ENCODE data around the gene DDX39B. TPM values are rescaled to one million over a fixed set of nuclear protein-coding genes. Genes with fewer than 3 reads are reported as not detected.

Gene DDX39B
- total RNA-seq, 1 donor from 2014 or later = 331 TPM

DNA sequence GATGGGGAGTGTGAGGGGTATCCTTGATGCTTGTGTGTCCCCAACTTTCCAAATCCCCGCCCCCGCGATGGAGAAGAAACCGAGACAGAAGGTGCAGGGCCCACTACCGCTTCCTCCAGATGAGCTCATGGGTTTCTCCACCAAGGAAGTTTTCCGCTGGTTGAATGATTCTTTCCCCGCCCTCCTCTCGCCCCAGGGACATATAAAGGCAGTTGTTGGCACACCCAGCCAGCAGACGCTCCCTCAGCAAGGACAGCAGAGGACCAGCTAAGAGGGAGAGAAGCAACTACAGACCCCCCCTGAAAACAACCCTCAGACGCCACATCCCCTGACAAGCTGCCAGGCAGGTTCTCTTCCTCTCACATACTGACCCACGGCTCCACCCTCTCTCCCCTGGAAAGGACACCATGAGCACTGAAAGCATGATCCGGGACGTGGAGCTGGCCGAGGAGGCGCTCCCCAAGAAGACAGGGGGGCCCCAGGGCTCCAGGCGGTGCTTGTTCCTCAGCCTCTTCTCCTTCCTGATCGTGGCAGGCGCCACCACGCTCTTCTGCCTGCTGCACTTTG, 33.6 kb upstream of the DDX39B start, which contains the start of gene TNF:
Gene TNF (plus strand): TSS at position 231 of the 567 bp plus-strand sequence. CDS start 177 bp downstream, at position 408.
- no peak within 1 kb of the TSS for H3K27ac Mint-ChIP-seq (ENCODE audit: unreplicated experiment)
- DNase-seq (ENCODE audit: extremely low spot score, unreplicated experiment) = no peak
- no peak within 1 kb of the TSS for H3K4me3 Mint-ChIP-seq (ENCODE audit: unreplicated experiment)
- H3K9me3 Mint-ChIP-seq (ENCODE audit: unreplicated experiment) = no peaks in the 10 kb centered on the region
- H3K27me3 Mint-ChIP-seq (ENCODE audit: unreplicated experiment) = no peaks in the 10 kb centered on the region
- peaks cover 4% of the 10 kb centered on the region for H3K4me1 Mint-ChIP-seq (ENCODE audit: unreplicated experiment)
- H3K36me3 Mint-ChIP-seq (ENCODE audit: unreplicated experiment) = no peaks in the 10 kb centered on the region
- no peak for TF ChIP-seq CTCF (IDR thresholded peaks at IDR 0.05)

DNA sequence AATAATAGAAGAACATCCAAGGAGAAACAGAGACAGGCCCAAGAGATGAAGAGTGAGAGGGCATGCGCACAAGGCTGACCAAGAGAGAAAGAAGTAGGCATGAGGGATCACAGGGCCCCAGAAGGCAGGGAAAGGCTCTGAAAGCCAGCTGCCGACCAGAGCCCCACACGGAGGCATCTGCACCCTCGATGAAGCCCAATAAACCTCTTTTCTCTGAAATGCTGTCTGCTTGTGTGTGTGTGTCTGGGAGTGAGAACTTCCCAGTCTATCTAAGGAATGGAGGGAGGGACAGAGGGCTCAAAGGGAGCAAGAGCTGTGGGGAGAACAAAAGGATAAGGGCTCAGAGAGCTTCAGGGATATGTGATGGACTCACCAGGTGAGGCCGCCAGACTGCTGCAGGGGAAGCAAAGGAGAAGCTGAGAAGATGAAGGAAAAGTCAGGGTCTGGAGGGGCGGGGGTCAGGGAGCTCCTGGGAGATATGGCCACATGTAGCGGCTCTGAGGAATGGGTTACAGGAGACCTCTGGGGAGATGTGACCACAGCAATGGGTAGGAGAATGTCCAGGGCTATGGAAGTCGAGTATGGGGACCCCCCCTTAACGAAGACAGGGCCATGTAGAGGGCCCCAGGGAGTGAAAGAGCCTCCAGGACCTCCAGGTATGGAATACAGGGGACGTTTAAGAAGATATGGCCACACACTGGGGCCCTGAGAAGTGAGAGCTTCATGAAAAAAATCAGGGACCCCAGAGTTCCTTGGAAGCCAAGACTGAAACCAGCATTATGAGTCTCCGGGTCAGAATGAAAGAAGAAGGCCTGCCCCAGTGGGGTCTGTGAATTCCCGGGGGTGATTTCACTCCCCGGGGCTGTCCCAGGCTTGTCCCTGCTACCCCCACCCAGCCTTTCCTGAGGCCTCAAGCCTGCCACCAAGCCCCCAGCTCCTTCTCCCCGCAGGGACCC, 32.6 kb upstream of the DDX39B start:
- Mint-ChIP-seq H3K36me3 (ENCODE audit: unreplicated experiment) (no peaks in the 10 kb centered on the region), H3K4me1 (ENCODE audit: unreplicated experiment) (peaks cover 3% of the 10 kb centered on the region), H3K9me3 (ENCODE audit: unreplicated experiment) (no peaks in the 10 kb centered on the region), H3K27me3 (ENCODE audit: unreplicated experiment) (no peaks in the 10 kb centered on the region), H3K27ac (ENCODE audit: unreplicated experiment) (no peak overlapping the region), H3K4me3 (ENCODE audit: unreplicated experiment) (no peak overlapping the region)
- no peak for TF ChIP-seq CTCF (IDR thresholded peaks at IDR 0.05)
- DNase-seq (ENCODE audit: extremely low spot score, unreplicated experiment) = no peak

DNA sequence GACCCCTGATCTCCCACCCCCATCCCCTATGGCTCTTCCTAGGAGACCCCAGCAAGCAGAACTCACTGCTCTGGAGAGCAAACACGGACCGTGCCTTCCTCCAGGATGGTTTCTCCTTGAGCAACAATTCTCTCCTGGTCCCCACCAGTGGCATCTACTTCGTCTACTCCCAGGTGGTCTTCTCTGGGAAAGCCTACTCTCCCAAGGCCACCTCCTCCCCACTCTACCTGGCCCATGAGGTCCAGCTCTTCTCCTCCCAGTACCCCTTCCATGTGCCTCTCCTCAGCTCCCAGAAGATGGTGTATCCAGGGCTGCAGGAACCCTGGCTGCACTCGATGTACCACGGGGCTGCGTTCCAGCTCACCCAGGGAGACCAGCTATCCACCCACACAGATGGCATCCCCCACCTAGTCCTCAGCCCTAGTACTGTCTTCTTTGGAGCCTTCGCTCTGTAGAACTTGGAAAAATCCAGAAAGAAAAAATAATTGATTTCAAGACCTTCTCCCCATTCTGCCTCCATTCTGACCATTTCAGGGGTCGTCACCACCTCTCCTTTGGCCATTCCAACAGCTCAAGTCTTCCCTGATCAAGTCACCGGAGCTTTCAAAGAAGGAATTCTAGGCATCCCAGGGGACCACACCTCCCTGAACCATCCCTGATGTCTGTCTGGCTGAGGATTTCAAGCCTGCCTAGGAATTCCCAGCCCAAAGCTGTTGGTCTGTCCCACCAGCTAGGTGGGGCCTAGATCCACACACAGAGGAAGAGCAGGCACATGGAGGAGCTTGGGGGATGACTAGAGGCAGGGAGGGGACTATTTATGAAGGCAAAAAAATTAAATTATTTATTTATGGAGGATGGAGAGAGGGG, 31.7 kb upstream of the DDX39B start:
- TF ChIP-seq CTCF (IDR thresholded peaks at IDR 0.05) = no peak
- Mint-ChIP-seq H3K4me3 (ENCODE audit: unreplicated experiment) (no peak overlapping the region), H3K9me3 (ENCODE audit: unreplicated experiment) (no peaks in the 10 kb centered on the region), H3K4me1 (ENCODE audit: unreplicated experiment) (peaks cover 3% of the 10 kb centered on the region), H3K27ac (ENCODE audit: unreplicated experiment) (no peak overlapping the region), H3K36me3 (ENCODE audit: unreplicated experiment) (no peaks in the 10 kb centered on the region), H3K27me3 (ENCODE audit: unreplicated experiment) (no peaks in the 10 kb centered on the region)
- no peak for DNase-seq (ENCODE audit: extremely low spot score, unreplicated experiment)

- DNase-seq (ENCODE audit: extremely low spot score, unreplicated experiment) = no peak
Observed at GRCh38 chr6:31572041-31572911, 30.5 kb upstream of the DDX39B start, which contains the start of gene LTA. Gene LTA, plus strand, starts transcription at chr6:31572289. Its CDS starts 454 bp downstream, at chr6:31572743.

More at GRCh38 chr6:31572041-31572911, 30.5 kb upstream of the DDX39B start, which contains the start of gene LTA:
- Mint-ChIP-seq H3K4me3 (ENCODE audit: unreplicated experiment) (no peak within 1 kb of the TSS), H3K9me3 (ENCODE audit: unreplicated experiment) (no peaks in the 10 kb centered on the region), H3K27me3 (ENCODE audit: unreplicated experiment) (peaks cover 6% of the 10 kb centered on the region), H3K4me1 (ENCODE audit: unreplicated experiment) (no peaks in the 10 kb centered on the region), H3K36me3 (ENCODE audit: unreplicated experiment) (no peaks in the 10 kb centered on the region), H3K27ac (ENCODE audit: unreplicated experiment) (no peak within 1 kb of the TSS)
- TF ChIP-seq CTCF (IDR thresholded peaks at IDR 0.05) = no peak

Measured in osteocyte (in vitro differentiated cells).